ENCODE measurements around the gene EGFL6. TPM values are rescaled to one million over a fixed set of nuclear protein-coding genes. Genes with fewer than 3 reads are reported as not detected.

EGFL6 gene, protein sequence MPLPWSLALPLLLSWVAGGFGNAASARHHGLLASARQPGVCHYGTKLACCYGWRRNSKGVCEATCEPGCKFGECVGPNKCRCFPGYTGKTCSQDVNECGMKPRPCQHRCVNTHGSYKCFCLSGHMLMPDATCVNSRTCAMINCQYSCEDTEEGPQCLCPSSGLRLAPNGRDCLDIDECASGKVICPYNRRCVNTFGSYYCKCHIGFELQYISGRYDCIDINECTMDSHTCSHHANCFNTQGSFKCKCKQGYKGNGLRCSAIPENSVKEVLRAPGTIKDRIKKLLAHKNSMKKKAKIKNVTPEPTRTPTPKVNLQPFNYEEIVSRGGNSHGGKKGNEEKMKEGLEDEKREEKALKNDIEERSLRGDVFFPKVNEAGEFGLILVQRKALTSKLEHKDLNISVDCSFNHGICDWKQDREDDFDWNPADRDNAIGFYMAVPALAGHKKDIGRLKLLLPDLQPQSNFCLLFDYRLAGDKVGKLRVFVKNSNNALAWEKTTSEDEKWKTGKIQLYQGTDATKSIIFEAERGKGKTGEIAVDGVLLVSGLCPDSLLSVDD
- 0.28 and 1.00 TPM in 2 replicates for total RNA-seq

GRCh38 chrX:13569479-13570260, at the start of gene EGFL6:
Gene EGFL6, plus strand, starts transcription at chrX:13569601. Its CDS starts 261 bp downstream, at chrX:13569862.

GRCh38 chrX:13652850-13653693, 83.7 kb downstream of the EGFL6 start, which contains the start of gene TCEANC:
Gene TCEANC, plus strand, starts transcription at chrX:13653141. Its CDS starts 9,368 bp downstream, at chrX:13662509.

Other genes with a start within 250 kb of the EGFL6 start
- gene ATXN3L, start 249.5 kb upstream of the EGFL6 start, total RNA-seq = not detected in 2 replicates
- 3.6 and 4.2 TPM in 2 replicates for gene TCEANC, start 83.5 kb downstream of the EGFL6 start, total RNA-seq
- 34.6 and 37.0 TPM in 2 replicates for gene RAB9A, start 119.5 kb downstream of the EGFL6 start, total RNA-seq
- gene TRAPPC2, start 165.0 kb downstream of the EGFL6 start, total RNA-seq = 14.7 and 18.5 TPM in 2 replicates
- 10.0 and 10.4 TPM in 2 replicates for gene OFD1, start 165.1 kb downstream of the EGFL6 start, total RNA-seq
- gene GPM6B, start 247.5 kb downstream of the EGFL6 start, total RNA-seq = 0.28 and 0.65 TPM in 2 replicates